Vagina (tissue), 2 donors: ENCODE data around the gene CXCR6. TPM values are rescaled to one million over a fixed set of nuclear protein-coding genes. Genes with fewer than 3 reads are reported as not detected.
"Not testable (repeated sequence)": the region's sequence is repeated elsewhere in the genome, so short reads cannot be mapped to it uniquely, and the experiment has no call there.

ENCODE experiments used
- DNase-seq, 2 donors: peaks; one replicate each; pipeline ENCODE4 v3.0.0-alpha.2; 2017; ENCODE audit errors: extremely low spot score in 2 of 2
- H3K27ac ChIP-seq: fragments of 200-600 bp; sonication (generic); one replicate; pipeline ENCODE4 v1.5.1; 2019
- H3K27me3 ChIP-seq: fragments of 200-600 bp; sonication (generic); one replicate; pipeline ENCODE4 v1.5.1; 2019
- H3K36me3 ChIP-seq, 2 donors: fragments of 200-600 bp; sonication (generic); one replicate each; pipeline ENCODE4 v1.5.1; 2017 to 2019
- H3K4me1 ChIP-seq: fragments of 200-600 bp; sonication (generic); one replicate; pipeline ENCODE4 v1.5.1; 2019
- H3K4me3 ChIP-seq, 2 donors: fragments of 200-600 bp; sonication (generic); 1 replicate in 1 of 2; 2 replicates in 1 of 2; pipeline ENCODE4 v1.5.1; 2016 to 2019
- H3K9me3 ChIP-seq: fragments of 200-600 bp; sonication (generic); one replicate; pipeline ENCODE4 v1.5.1; 2019
- POLR2A ChIP-seq, 2 donors: fragments of 450-650 bp; IDR thresholded peaks; one replicate each; pipeline ENCODE4 v1.6.1; 2017; ENCODE audit warnings: antibody characterized with exemption in 2 of 2, mild to moderate bottlenecking in 2 of 2, moderate library complexity in 2 of 2
- POLR2AphosphoS5 ChIP-seq, 2 donors: sonication (generic); formaldehyde crosslinking; IDR thresholded peaks; one replicate each; pipeline ENCODE4 v1.9.0; 2017; ENCODE audit warnings: antibody characterized with exemption in 2 of 2, mild to moderate bottlenecking in 2 of 2, low read depth in 1 of 2; ENCODE audit not compliant: insufficient read depth in 1 of 2
- intact Hi-C: fragments of 100-400 bp; cut with DNase I; formaldehyde crosslinking; loops from one replicate; pipeline ENCODE4 v1.15.1; 2023
- small RNA-seq: library from RNA; depleted of rRNA; stranded (forward); fragments of <200 nt; gene quantifications from one replicate; pipeline ENCODE3, GENCODE V24; 2016
- total RNA-seq: library from RNA; depleted of rRNA; stranded (reverse); fragments of >200 nt; gene quantifications from one replicate; pipeline ENCODE4 v1.2.3, GENCODE V29; 2016
- TF ChIP-seq, protein P1 (sequence below), 3 experiments: fragments of 450-650 bp in 2 of 3; fragments of 200-600 bp in 1 of 3; sonication (generic) in 1 of 3; IDR thresholded peaks; one replicate each; pipeline ENCODE4 v1.5.1; 2017 to 2019; ENCODE audit warnings: antibody characterized with exemption in 3 of 3, mild to moderate bottlenecking in 2 of 3, moderate library complexity in 2 of 3

Gene CXCR6
- total RNA-seq, 1 donor from 2014 or later, result 9.6 TPM

DNA sequence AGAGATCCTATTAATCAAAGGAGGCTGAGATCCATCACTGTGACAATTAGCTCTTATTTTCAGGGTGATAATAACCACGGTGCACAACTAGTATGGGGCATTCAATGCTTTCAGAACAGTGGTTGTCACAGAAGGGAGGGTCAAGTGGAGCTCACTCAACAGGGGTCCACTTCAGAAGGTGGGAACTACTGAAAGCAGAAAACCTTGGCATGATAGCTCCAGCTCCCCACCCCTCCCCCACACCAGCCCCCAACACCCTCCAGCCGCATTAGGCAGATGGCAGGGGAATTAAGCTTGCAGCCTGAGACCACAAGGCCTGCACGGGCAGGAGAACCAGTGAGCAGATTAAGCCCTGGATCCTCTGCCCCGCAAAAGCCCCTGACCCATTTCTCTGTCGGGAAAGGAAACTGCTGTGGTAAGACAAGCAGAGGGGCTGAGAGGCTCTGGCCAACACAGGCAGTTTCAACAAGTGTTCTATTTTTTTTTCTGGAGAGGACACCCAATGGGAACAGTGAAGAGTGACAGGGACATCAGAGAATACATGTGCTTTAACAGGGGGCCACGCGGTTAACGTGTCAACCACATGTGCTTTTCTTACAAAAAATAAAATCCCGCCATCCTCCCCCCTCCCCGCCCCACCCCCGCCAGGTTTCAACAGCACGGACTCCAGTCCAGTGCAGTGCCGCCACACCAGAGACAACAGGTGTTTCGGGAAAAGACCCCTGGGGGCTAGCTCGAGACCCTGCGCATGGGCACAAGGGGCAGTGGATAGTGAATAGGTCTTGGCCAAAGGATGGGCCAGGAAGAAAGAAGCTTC is 51.4 kb downstream of the CXCR6 start:
- Histone ChIP-seq H3K4me3 (peak overlapping the region; percentile 69 to 94), H3K27ac (peak overlapping the region; percentile 97), H3K4me1 (peaks cover 49% of the 10 kb centered on the region), H3K36me3 (no peaks in the 10 kb centered on the region), H3K9me3 (no peaks in the 10 kb centered on the region), H3K27me3 (no peaks in the 10 kb centered on the region)
- no peak for TF ChIP-seq POLR2A (IDR thresholded peaks at IDR 0.05)
- TF ChIP-seq, protein P1, sequence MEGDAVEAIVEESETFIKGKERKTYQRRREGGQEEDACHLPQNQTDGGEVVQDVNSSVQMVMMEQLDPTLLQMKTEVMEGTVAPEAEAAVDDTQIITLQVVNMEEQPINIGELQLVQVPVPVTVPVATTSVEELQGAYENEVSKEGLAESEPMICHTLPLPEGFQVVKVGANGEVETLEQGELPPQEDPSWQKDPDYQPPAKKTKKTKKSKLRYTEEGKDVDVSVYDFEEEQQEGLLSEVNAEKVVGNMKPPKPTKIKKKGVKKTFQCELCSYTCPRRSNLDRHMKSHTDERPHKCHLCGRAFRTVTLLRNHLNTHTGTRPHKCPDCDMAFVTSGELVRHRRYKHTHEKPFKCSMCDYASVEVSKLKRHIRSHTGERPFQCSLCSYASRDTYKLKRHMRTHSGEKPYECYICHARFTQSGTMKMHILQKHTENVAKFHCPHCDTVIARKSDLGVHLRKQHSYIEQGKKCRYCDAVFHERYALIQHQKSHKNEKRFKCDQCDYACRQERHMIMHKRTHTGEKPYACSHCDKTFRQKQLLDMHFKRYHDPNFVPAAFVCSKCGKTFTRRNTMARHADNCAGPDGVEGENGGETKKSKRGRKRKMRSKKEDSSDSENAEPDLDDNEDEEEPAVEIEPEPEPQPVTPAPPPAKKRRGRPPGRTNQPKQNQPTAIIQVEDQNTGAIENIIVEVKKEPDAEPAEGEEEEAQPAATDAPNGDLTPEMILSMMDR (IDR thresholded peaks at IDR 0.05), result no peak
- TF ChIP-seq POLR2AphosphoS5 (IDR thresholded peaks at IDR 0.05; ENCODE audit: insufficient read depth in 1 of 2, low read depth in 1 of 2), result no peak
- no peak for DNase-seq
- intact Hi-C loops, result no loop called here

DNA sequence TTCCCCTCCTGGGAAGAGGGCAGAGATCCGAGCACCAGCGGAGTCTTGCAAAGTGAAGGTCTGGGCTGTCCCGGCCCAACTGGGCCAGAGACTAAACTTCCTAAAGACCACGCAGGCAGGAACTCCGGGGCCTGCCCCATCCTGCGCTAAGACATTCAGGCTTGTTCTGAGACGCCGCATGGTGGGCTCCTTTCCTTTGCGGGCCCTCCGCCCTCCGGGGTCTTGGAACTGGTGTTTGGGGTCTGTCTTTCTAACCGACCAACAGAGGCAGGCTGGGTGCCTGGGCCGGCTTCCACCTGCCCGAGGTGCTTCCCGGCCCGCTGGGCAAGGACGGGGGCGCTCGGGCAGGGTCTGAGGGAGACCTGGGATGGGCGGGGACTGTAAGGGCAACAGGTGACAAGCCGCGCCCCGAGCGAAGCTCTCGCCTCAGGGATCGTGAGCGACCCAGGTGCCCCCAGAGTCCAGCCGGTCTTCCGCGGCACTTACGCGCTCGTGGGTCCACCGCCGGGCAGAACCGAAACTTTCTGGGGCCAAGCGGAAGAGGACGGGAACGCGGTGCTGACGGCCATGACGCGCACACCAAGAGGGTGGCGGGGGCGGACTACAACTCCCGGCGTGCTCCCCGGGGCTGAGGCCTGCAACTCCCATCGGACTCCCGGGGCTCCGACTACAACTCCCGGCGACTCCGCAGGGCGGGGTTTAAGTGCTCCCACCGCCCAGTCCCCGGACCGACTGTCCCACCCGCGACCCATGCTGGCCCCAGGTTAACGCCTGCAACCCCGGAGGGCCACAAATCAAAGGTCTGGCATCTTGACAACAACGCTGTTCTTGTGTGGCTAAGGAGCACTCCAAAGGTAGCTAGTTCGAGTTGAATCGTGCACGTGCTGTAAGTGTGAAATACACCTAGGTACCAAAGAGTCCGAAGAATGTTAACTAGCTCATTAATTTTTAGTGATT is 52.2 kb downstream of the CXCR6 start, which contains the start of gene FYCO1:
Gene FYCO1 (minus strand): TSS at position 589 of the 957 bp plus-strand sequence. CDS start 10,914 bp downstream, outside the sequence.
- peak in 1 of 2 donors; percentile 92 for DNase-seq
- Histone ChIP-seq H3K36me3 (no peaks in the 10 kb centered on the region), H3K27me3 (no peaks in the 10 kb centered on the region), H3K9me3 (no peaks in the 10 kb centered on the region), H3K4me3 (peak within 1 kb of the TSS; percentile 69 to 94), H3K4me1 (peaks cover 42% of the 10 kb centered on the region), H3K27ac (peak within 1 kb of the TSS; percentile 97)
- TF ChIP-seq, protein P1 (IDR thresholded peaks at IDR 0.05), result no peak
- peak; percentile 47 to 90 for TF ChIP-seq POLR2AphosphoS5 (IDR thresholded peaks at IDR 0.05; ENCODE audit: insufficient read depth in 1 of 2, low read depth in 1 of 2)
- TF ChIP-seq POLR2A (IDR thresholded peaks at IDR 0.05), result peak in 1 of 2 donors; percentile 60
- intact Hi-C loops, result no loop called here

DNA sequence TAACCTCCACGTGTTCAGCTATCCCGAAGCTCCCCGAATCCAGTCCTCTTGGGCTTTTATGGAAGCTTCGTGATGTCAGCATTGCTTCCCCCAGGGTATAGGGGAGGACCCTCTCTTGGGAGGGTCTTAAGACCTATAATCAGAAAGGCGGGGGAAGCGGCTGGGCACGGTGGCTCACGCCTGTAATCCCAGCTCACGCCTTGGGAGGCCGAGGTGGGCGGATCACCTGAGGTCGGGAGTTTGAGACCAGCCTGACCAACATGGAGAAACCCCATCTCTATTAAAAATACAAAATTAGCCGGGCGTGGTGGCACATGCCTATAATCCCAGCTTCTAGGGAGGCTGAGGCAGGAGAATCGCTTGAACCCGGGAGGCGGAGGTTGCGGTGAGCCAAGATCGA is 54.2 kb downstream of the CXCR6 start:
- H3K27me3 ChIP-seq, intact Hi-C loops, DNase-seq, H3K36me3 ChIP-seq, H3K27ac ChIP-seq, H3K9me3 ChIP-seq, H3K4me3 ChIP-seq: not testable (repeated sequence)
- peaks cover 24% of the 10 kb centered on the region for H3K4me1 ChIP-seq

DNA sequence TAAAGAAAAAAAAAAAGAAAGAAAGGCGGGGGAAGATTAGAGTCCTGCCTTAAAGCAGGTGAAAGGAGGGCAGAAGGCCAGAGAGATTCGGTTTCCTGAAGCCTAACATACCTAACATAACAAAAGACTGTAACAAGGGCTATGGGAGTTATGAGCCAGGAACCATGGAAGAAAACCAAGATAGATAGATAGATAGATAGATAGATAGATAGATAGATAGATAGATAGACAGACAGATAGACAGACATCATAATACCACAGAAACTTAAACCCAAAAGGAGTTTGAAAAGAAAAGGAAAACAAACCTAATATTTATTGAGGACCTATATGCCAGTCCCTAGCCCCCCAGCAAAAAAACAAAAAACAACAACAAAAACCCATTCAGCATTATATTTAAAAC is 54.7 kb downstream of the CXCR6 start:
- H3K4me3 ChIP-seq, result no peak overlapping the region
- no peak for DNase-seq
- H3K36me3 ChIP-seq, result no peaks in the 10 kb centered on the region
- peaks cover 19% of the 10 kb centered on the region for H3K4me1 ChIP-seq
- no peak for TF ChIP-seq POLR2A (IDR thresholded peaks at IDR 0.05)
- TF ChIP-seq POLR2AphosphoS5 (IDR thresholded peaks at IDR 0.05; ENCODE audit: insufficient read depth in 1 of 2, low read depth in 1 of 2), result no peak
- TF ChIP-seq, protein P1 (IDR thresholded peaks at IDR 0.05), result no peak
- H3K9me3 ChIP-seq, result no peaks in the 10 kb centered on the region
- intact Hi-C loops, result no loop called here
- no peak overlapping the region for H3K27ac ChIP-seq
- no peaks in the 10 kb centered on the region for H3K27me3 ChIP-seq

Small RNAs within 50 kb of the gene (small RNA-seq; reads per million reads assigned to genes)
- gene RF00019, result not detected

Other genes starting within 250 kb of the CXCR6 start
- 2.9 TPM for gene SLC6A20, start 146.9 kb upstream of the CXCR6 start, total RNA-seq
- 9.1 TPM for gene LZTFL1, start 101.3 kb upstream of the CXCR6 start, total RNA-seq
- gene CCR9, start 56.9 kb upstream of the CXCR6 start, total RNA-seq, result not detected
- gene FYCO1, start 52.4 kb downstream of the CXCR6 start, total RNA-seq, result 45.7 TPM
- gene XCR1, start 84.0 kb downstream of the CXCR6 start, total RNA-seq, result not detected